Esophagus squamous epithelium (tissue), 4 donors: ENCODE results near the gene SLC26A2.

Experiments
- CTCF ChIP-seq, 6 experiments: fragments of 450-650 bp in 4 of 6; fragments of 200-600 bp in 2 of 6; sonication (generic) in 2 of 6; IDR thresholded peaks; one replicate each; pipeline ENCODE4 v1.5.1; 2016 to 2019; ENCODE audit warnings: antibody characterized with exemption in 6 of 6, mild to moderate bottlenecking in 4 of 6, moderate library complexity in 4 of 6
- POLR2A ChIP-seq, 4 donors: fragments of 450-650 bp; IDR thresholded peaks; one replicate each; pipeline ENCODE4 v1.6.1; 2017; ENCODE audit warnings: antibody characterized with exemption in 4 of 4, mild to moderate bottlenecking in 4 of 4, moderate library complexity in 3 of 4

- TF ChIP-seq CTCF (IDR thresholded peaks at IDR 0.05) (no peak), POLR2A (IDR thresholded peaks at IDR 0.05) (no peak)
Observed at GRCh38 chr5:149911031-149911430, 49.5 kb upstream of the SLC26A2 start.
